ENCODE results near the gene CEP170B.
"Not testable (repeated sequence)": the region's sequence is repeated elsewhere in the genome, so short reads cannot be mapped to it uniquely, and the experiment has no call there.

Gene CEP170B

GRCh38 chr14:104939666-104940410, 74.8 kb downstream of the CEP170B start:
- no peak overlapping the region for H3K27ac ChIP-seq
- no peak for DNase-seq (ENCODE audit: low read depth, low spot score)

DNA sequence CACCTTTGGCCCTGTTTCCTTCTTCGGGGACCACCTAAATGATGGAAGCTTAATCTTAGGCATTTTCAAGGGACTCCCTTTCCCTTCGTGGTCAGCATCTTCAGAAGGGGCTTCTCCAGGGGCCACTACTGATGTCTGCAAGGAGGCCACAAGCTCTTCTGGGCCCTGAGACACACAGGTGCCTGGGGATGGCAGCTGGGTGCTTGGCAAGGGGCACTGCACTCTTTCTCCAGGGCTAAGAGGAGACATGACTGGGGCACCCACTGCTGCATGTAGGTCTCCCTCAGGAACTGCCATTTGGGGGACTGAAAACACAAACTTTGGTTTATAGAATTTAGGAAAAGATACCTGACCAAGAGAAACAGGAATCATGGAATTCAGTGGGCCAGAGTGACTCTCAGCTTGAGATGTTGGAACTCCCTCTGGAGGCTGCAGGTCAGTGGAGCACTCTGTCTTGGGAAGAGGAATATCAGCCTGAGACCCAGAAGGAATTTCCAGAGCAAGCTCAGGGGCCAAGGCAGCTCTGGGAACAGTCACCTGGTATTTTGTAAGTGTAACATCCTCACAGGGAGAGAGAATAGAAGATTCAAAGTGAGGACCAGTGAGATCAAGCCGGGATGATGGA, 75.6 kb downstream of the CEP170B start:
- DNase-seq (ENCODE audit: low read depth, low spot score): no peak
- H3K27ac ChIP-seq: no peak overlapping the region

GRCh38 chr14:104941508-104942365, 76.7 kb downstream of the CEP170B start:
- H3K27ac ChIP-seq: no peak overlapping the region
- DNase-seq (ENCODE audit: low read depth, low spot score): no peak

DNA sequence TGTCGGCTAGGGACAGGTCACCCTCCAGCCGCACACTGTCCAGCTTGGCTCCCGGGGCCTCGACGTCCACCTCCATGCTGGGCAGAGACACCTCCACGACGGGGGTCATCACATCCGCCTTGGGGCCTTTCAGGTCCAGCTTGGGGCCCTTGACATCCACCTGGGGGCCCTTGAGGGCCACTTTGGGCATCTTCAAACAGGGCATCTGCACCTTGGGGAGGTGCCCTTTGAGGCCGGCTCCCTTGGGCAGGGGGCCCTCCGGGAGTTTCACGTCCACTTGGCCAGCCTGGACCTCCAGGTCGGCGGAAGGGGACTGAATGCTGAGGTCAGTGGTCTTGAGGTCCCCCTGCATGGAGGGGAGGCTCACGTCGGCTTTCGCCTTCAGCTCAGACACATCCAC, 77.5 kb downstream of the CEP170B start:
- no peak overlapping the region for H3K27ac ChIP-seq
- DNase-seq (ENCODE audit: low read depth, low spot score): no peak

DNA sequence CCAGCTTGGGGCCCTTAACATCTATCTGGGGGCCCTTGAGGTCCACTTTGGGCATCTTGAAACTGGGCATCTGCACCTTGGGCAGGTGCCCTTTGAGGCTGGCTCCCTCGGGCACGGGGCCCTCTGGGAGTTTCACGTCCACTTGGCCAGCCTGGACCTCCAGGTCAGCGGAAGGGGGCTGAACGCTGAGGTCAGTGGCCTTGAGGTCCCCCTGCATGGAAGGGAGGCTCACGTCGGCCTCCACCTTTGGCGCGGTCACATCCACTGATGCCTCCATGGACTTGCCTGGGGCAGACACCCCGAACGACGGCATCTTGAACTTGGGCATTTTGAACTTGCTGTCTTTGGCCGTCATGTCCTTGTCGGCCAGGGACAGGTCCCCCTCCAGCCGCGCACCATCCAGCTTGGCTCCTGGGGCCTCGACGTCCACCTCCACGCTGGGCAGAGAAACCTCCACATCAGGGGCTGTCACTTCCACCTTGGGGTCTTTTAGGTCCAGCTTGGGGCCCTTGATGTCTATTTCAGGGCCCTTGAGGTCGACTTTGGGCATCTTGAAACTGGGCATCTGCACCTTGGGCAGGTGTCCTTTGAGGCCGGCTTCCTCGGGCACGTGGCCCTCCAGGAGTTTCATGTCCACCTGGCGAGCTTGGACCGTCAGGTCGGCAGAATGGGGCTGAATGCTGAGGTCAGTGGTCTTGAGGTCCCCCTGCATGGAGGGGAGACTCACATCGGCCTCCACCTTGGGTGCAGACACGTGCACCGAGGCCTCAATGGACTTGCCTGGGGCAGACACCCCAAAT, 78.3 kb downstream of the CEP170B start:
- DNase-seq (ENCODE audit: low read depth, low spot score); H3K27ac ChIP-seq: not testable (repeated sequence)

- not testable (repeated sequence) for DNase-seq (ENCODE audit: low read depth, low spot score); H3K27ac ChIP-seq
These were observed 78.9 kb downstream of the CEP170B start for GRCh38 chr14:104944016-104944308.

GRCh38 chr14:104944436-104945205, 79.6 kb downstream of the CEP170B start:
- not testable (repeated sequence) for DNase-seq (ENCODE audit: low read depth, low spot score); H3K27ac ChIP-seq

DNA sequence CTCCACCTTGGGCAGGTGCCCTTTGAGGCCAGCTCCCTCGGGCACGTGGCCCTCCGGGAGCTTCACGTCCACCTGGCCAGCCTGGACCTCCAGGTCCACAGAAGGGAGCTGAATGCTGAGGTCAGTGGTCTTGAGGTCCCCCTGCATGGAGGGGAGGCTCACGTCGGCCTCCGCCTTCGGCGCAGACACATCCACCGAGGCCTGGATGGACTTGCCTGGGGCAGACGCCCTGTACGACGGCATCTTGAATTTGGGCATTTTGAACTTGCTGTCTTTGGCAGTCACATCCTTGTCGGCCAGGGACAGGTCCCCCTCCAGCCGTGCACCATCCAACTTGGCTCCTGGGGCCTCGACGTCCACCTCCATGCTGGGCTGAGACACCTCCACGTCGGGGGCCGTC, 80.2 kb downstream of the CEP170B start:
- not testable (repeated sequence) for DNase-seq (ENCODE audit: low read depth, low spot score); H3K27ac ChIP-seq

Measured in epithelial cell of prostate (primary cell).